ENCODE results near the gene UBXN11.

UBXN11 gene

DNA sequence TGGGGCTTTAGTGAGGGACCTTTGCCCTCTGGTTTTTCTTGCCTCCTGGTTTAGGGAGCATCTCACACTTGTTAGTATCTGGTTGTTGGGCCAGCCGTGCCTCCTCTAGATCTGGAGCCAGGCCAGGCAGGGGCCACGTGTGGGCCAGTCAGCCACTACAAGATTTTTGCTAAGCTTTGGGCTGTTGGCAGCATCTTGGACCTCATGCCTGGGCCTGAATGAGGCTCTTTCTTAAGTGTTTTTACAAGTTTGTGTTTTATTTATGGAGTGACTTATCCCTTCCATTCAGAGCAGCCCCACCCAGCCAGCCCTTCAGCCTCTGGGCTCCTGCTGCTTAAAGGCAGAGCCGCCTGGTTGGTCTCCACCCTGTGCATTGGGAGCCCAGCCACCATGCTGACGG is 28.1 kb downstream of the UBXN11 start:
- TF ChIP-seq, protein P1, sequence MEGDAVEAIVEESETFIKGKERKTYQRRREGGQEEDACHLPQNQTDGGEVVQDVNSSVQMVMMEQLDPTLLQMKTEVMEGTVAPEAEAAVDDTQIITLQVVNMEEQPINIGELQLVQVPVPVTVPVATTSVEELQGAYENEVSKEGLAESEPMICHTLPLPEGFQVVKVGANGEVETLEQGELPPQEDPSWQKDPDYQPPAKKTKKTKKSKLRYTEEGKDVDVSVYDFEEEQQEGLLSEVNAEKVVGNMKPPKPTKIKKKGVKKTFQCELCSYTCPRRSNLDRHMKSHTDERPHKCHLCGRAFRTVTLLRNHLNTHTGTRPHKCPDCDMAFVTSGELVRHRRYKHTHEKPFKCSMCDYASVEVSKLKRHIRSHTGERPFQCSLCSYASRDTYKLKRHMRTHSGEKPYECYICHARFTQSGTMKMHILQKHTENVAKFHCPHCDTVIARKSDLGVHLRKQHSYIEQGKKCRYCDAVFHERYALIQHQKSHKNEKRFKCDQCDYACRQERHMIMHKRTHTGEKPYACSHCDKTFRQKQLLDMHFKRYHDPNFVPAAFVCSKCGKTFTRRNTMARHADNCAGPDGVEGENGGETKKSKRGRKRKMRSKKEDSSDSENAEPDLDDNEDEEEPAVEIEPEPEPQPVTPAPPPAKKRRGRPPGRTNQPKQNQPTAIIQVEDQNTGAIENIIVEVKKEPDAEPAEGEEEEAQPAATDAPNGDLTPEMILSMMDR (IDR thresholded peaks at IDR 0.05): no peak
- Histone ChIP-seq H3K9me3 (no peaks in the 10 kb centered on the region), H3K4me3 (no peak overlapping the region), H3K36me3 (no peaks in the 10 kb centered on the region), H3K4me1 (peaks cover 0 to 73% (median 62%) of the 10 kb centered on the region in 4 donors), H3K27me3 (no peaks in the 10 kb centered on the region), H3K27ac (peak overlapping the region; percentile 86 to 92)
- intact Hi-C loops (cut with DNase I; ENCODE audit: low total_unique reads): loop anchor here (5.0 kb wide), 1 partner anchor 1339 kb away; no protein-coding TSS in a partner anchor
- peak; percentile 74 to 91 for DNase-seq

GRCh38 chr1:26277719-26278118 is 28.7 kb downstream of the UBXN11 start:
- peaks cover 0 to 70% (median 60%) of the 10 kb centered on the region in 4 donors for H3K4me1 ChIP-seq
- intact Hi-C loops (cut with DNase I; ENCODE audit: low total_unique reads): loop anchor here (5.0 kb wide), 1 partner anchor 1340 kb away; no protein-coding TSS in a partner anchor
- H3K27me3 ChIP-seq: no peaks in the 10 kb centered on the region
- no peaks in the 10 kb centered on the region for H3K36me3 ChIP-seq
- H3K27ac ChIP-seq: peak overlapping the region; percentile 86 to 92
- no peaks in the 10 kb centered on the region for H3K9me3 ChIP-seq
- TF ChIP-seq, protein P1 (IDR thresholded peaks at IDR 0.05): no peak
- DNase-seq: no peak
- H3K4me3 ChIP-seq: no peak overlapping the region

DNA sequence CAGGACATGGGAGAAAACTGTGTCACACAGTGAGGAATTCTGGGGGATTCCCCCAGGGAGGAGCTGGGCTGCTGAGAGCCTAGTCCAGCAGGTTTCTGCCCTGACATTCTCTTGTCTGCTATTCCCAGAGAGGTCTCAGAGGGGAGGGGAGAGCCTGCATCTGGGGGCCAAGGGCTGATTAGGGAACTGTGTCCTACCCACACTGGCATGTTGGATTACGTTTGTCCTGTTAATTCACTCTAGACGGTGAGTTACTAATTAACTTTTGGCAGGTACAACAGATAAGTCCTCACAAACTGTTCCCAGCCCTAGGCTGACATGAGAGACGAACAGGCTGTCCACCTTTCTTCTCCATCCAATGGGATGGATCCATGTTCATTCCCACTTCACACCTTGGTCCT is 29.2 kb downstream of the UBXN11 start:
- no peak for DNase-seq
- no peaks in the 10 kb centered on the region for H3K36me3 ChIP-seq
- H3K9me3 ChIP-seq: no peaks in the 10 kb centered on the region
- H3K4me3 ChIP-seq: no peak overlapping the region
- TF ChIP-seq, protein P1 (IDR thresholded peaks at IDR 0.05): no peak
- intact Hi-C loops (cut with DNase I; ENCODE audit: low total_unique reads): loop anchor here (5.0 kb wide), 1 partner anchor 1340 kb away; no protein-coding TSS in a partner anchor
- H3K27me3 ChIP-seq: no peaks in the 10 kb centered on the region
- peaks cover 0 to 67% (median 57%) of the 10 kb centered on the region in 4 donors for H3K4me1 ChIP-seq
- peak overlapping the region; percentile 86 to 92 for H3K27ac ChIP-seq

GRCh38 chr1:26276432-26276838 is 30.0 kb downstream of the UBXN11 start:
- Histone ChIP-seq H3K9me3 (no peaks in the 10 kb centered on the region), H3K27me3 (no peaks in the 10 kb centered on the region), H3K4me3 (no peak overlapping the region), H3K27ac (peak overlapping the region; percentile 52 to 86), H3K36me3 (no peaks in the 10 kb centered on the region), H3K4me1 (peaks cover 0 to 59% (median 50%) of the 10 kb centered on the region in 4 donors)
- DNase-seq: no peak
- TF ChIP-seq, protein P1 (IDR thresholded peaks at IDR 0.05): no peak
- intact Hi-C loops (cut with DNase I; ENCODE audit: low total_unique reads): loop anchor here (5.0 kb wide), 1 partner anchor 1341 kb away; no protein-coding TSS in a partner anchor

- peak overlapping the region; percentile 52 to 86 for H3K27ac ChIP-seq
- no peak overlapping the region for H3K4me3 ChIP-seq
- H3K9me3 ChIP-seq: no peaks in the 10 kb centered on the region
- intact Hi-C loops (cut with DNase I; ENCODE audit: low total_unique reads): loop anchor here (2.0 to 5.0 kb wide), 2 partner anchors 47 to 1341 kb away; no protein-coding TSS in a partner anchor
- DNase-seq: peak; percentile 87 to 92
- TF ChIP-seq, protein P1 (IDR thresholded peaks at IDR 0.05): peak; percentile 81 to 96
- no peaks in the 10 kb centered on the region for H3K27me3 ChIP-seq
- peaks cover 0 to 3% (median 0%) of the 10 kb centered on the region in 3 donors for H3K36me3 ChIP-seq
- H3K4me1 ChIP-seq: peaks cover 0 to 52% (median 43%) of the 10 kb centered on the region in 4 donors
Measured at GRCh38 chr1:26275580-26276431, 30.6 kb downstream of the UBXN11 start.

Measured in tibial artery (tissue), 4 donors.